HS-27A (cell line): ENCODE measurements around the gene PDZD2.
"Not testable (repeated sequence)": the region's sequence is repeated elsewhere in the genome, so short reads cannot be mapped to it uniquely, and the experiment has no call there.

Experiments
- DNase-seq: peaks from one replicate; pipeline ENCODE4 v3.0.0-alpha.2; 2012; ENCODE audit warnings: low read depth, missing footprints

PDZD2 gene

GRCh38 chr5:32100691-32101302, 461.9 kb downstream of the PDZD2 start:
- no peak for DNase-seq

GRCh38 chr5:32102254-32102986, 463.5 kb downstream of the PDZD2 start:
- DNase-seq: no peak

- no peak for DNase-seq
These were observed 464.6 kb downstream of the PDZD2 start for GRCh38 chr5:32103521-32103920.

- no peak for DNase-seq
These were observed 468.4 kb downstream of the PDZD2 start for GRCh38 chr5:32107291-32107690.

GRCh38 chr5:32108167-32108566, 469.2 kb downstream of the PDZD2 start:
- DNase-seq: no peak

- DNase-seq: no peak
These were observed 470.3 kb downstream of the PDZD2 start for GRCh38 chr5:32109236-32109635.

GRCh38 chr5:32110111-32110696, 471.3 kb downstream of the PDZD2 start:
- no peak for DNase-seq

- no peak for DNase-seq
These were observed 477.1 kb downstream of the PDZD2 start for GRCh38 chr5:32115985-32116384.

GRCh38 chr5:32116574-32117313, 477.8 kb downstream of the PDZD2 start:
- DNase-seq: no peak

GRCh38 chr5:32118922-32119321, 480.0 kb downstream of the PDZD2 start:
- not testable (repeated sequence) for DNase-seq

- DNase-seq: no peak
These were observed 484.3 kb downstream of the PDZD2 start for GRCh38 chr5:32123058-32123805.

- no peak for DNase-seq
These were observed 485.2 kb downstream of the PDZD2 start for GRCh38 chr5:32123889-32124676.

- no peak for DNase-seq
These were observed 487.8 kb downstream of the PDZD2 start for GRCh38 chr5:32126691-32127090.

GRCh38 chr5:32127711-32128110, 488.8 kb downstream of the PDZD2 start:
- DNase-seq: no peak

GRCh38 chr5:32129074-32129598, 490.2 kb downstream of the PDZD2 start:
- DNase-seq: no peak

- no peak for DNase-seq
These were observed 491.9 kb downstream of the PDZD2 start for GRCh38 chr5:32130865-32131264.

- DNase-seq: no peak
These were observed 492.7 kb downstream of the PDZD2 start for GRCh38 chr5:32131604-32132003.

GRCh38 chr5:32132757-32133156, 493.8 kb downstream of the PDZD2 start:
- no peak for DNase-seq

GRCh38 chr5:32135086-32135485, 496.2 kb downstream of the PDZD2 start:
- no peak for DNase-seq

GRCh38 chr5:32136342-32136741, 497.4 kb downstream of the PDZD2 start:
- DNase-seq: no peak
